HCT116 (cell line): Measurements from ENCODE around the gene PLBD2.

ENCODE experiments used
- JUND ChIP-seq: IDR thresholded peaks from 2 replicates; pipeline ENCODE4 v1.6.1; 2012
- POLR2A ChIP-seq: IDR thresholded peaks from 2 replicates; pipeline ENCODE4 v1.7.0; 2011; ENCODE audit warnings: borderline replicate concordance; ENCODE audit not compliant: insufficient read depth, insufficient read length; ENCODE audit errors: extremely low read depth
- ZNF274 ChIP-seq: fragments of 200-500 bp; sonication (Bioruptor generic); IDR thresholded peaks from 2 replicates; pipeline ENCODE4 v1.6.1; 2014; ENCODE audit warnings: mild to moderate bottlenecking, low read depth, low read length, inconsistent platforms
- TF ChIP-seq, protein P1 (sequence below), 3 experiments: fragments of 200-600 bp in 1 of 3; sonication (generic) in 1 of 3; IDR thresholded peaks in 2 of 3; conservative IDR thresholded peaks in 1 of 3; 2 replicates each; pipeline ENCODE4 v1.5.1; 2012 to 2017; ENCODE audit warnings: low read depth in 2 of 3, low read length in 2 of 3, antibody characterized with exemption in 1 of 3, borderline replicate concordance in 1 of 3, control low read depth in 1 of 3, mild to moderate bottlenecking in 1 of 3, mixed read lengths in 1 of 3, mixed run types in 1 of 3, moderate library complexity in 1 of 3; ENCODE audit not compliant: insufficient read depth in 1 of 3
- TF ChIP-seq, protein P2 (sequence below): IDR thresholded peaks from 2 replicates; pipeline ENCODE4 v1.6.1; 2012

DNA sequence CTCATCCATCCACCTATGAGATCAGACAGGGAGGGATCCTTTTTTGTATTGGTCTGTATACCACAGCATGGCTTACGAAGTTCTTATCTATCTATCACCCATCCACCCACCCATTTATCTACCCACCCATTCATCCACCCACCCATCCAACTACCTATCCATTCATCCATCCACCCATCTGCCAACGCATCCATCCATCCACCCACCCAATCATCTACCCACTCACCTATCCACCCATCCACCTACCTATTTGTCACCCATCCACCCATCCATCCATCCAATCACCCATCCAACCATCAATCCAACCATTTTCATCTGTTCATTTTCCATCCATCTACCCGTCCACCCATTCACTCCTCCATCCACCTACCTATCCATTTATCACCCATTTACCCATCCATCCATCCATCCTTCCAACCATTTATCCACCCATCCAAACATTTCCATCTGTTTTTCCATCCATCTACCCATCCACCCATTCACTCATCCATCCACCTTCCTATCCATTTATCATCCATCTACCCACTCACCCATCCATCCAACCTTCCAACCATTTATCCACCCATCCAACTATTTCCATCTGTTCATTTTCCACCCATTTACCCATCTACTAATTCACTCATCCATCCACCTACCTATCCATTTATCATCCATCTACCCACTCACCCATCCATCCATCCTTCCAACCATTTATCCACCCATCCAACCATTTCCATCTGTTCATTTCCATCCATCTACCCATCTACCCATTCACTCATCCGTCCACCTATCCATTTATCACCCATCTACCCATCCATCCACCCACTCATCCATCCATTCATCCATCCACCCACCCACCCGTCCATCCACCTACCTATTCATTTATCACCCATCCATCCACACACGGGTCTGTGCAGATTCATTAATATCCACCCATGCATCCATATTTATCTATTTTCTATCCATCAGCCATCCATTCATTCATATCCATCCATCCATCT lies 32.0 kb downstream of the PLBD2 start:
- TF ChIP-seq, protein P1, sequence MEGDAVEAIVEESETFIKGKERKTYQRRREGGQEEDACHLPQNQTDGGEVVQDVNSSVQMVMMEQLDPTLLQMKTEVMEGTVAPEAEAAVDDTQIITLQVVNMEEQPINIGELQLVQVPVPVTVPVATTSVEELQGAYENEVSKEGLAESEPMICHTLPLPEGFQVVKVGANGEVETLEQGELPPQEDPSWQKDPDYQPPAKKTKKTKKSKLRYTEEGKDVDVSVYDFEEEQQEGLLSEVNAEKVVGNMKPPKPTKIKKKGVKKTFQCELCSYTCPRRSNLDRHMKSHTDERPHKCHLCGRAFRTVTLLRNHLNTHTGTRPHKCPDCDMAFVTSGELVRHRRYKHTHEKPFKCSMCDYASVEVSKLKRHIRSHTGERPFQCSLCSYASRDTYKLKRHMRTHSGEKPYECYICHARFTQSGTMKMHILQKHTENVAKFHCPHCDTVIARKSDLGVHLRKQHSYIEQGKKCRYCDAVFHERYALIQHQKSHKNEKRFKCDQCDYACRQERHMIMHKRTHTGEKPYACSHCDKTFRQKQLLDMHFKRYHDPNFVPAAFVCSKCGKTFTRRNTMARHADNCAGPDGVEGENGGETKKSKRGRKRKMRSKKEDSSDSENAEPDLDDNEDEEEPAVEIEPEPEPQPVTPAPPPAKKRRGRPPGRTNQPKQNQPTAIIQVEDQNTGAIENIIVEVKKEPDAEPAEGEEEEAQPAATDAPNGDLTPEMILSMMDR (IDR thresholded peaks at IDR 0.05 in 2 of 3, conservative IDR thresholded peaks at IDR 0.05 in 1 of 3; ENCODE audit: borderline replicate concordance in 1 of 3, insufficient read depth in 1 of 3, low read depth in 2 of 3, low read length in 2 of 3) = no peak
- TF ChIP-seq POLR2A (no peak), JUND (no peak), ZNF274 (no peak)
- TF ChIP-seq, protein P2, sequence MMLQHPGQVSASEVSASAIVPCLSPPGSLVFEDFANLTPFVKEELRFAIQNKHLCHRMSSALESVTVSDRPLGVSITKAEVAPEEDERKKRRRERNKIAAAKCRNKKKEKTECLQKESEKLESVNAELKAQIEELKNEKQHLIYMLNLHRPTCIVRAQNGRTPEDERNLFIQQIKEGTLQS = no peak
